IMR-90 (cell line): ENCODE results near the gene SIRPB1. TPM values are rescaled to one million over a fixed set of nuclear protein-coding genes. Genes with fewer than 3 reads are reported as not detected.

Source experiments
- ATAC-seq: fragments of 200-7000 bp; cut with Tn5 transposase; 2 replicates; pipeline ENCODE4 v1.9.1; 2020; ENCODE audit warnings: low read depth, mild to moderate bottlenecking, moderate library complexity
- BruUV-seq: library from RNA; stranded (reverse); fragments of 400-500 nt; replicated peaks from 2 replicates; lab custom pipeline; 2021; lab: Mats Ljungman, UMichigan
- CTCF ChIA-PET: fragments of 300-600 bp; formaldehyde crosslinking; extraction: SDS; loops from one replicate; lab custom pipeline; 2021; ENCODE audit warnings: antibody characterized with exemption; lab: Yijun Ruan, JAX
- POLR2A ChIA-PET: fragments of 300-600 bp; sonication (Branson Sonifier 250); formaldehyde crosslinking; loops from one replicate; lab custom pipeline; 2022; ENCODE audit warnings: antibody characterized with exemption; ENCODE audit not compliant: unreplicated experiment; lab: Charles Lee
- DNase-seq: peaks from one replicate; pipeline ENCODE4 v3.0.0; 2013
- H2AFZ ChIP-seq: replicated peaks from 2 replicates; pipeline ENCODE3; 2013; ENCODE audit warnings: low read length, mild to moderate bottlenecking; ENCODE audit not compliant: poor library complexity
- H2AK5ac ChIP-seq: 2 replicates; pipeline ENCODE4 v1.6.1; 2013; ENCODE audit warnings: low read depth, low read length, inconsistent platforms
- H2AK9ac ChIP-seq: replicated peaks from 2 replicates; pipeline ENCODE3; 2013; ENCODE audit warnings: mild to moderate bottlenecking, low read depth, low read length, moderate library complexity; ENCODE audit not compliant: poor library complexity
- H2BK120ac ChIP-seq: 2 replicates; pipeline ENCODE4 v1.6.1; 2013; ENCODE audit warnings: low read depth, low read length, inconsistent platforms
- H2BK15ac ChIP-seq: 3 replicates; pipeline ENCODE4 v1.6.1; 2013; ENCODE audit warnings: low read depth, low read length, inconsistent platforms
- H2BK20ac ChIP-seq: 2 replicates; pipeline ENCODE4 v1.6.1; 2013; ENCODE audit warnings: low read depth, mild to moderate bottlenecking, inconsistent platforms, low read length, moderate library complexity
- H2BK5ac ChIP-seq: 2 replicates; pipeline ENCODE4 v1.6.1; 2013; ENCODE audit warnings: mild to moderate bottlenecking, low read depth, low read length, inconsistent platforms; ENCODE audit not compliant: poor library complexity, severe bottlenecking
- H3K14ac ChIP-seq: replicated peaks from 2 replicates; pipeline ENCODE4 v1.6.1; 2013; ENCODE audit warnings: low read depth, low read length, inconsistent platforms
- H3K18ac ChIP-seq: 2 replicates; pipeline ENCODE4 v1.6.1; 2013; ENCODE audit warnings: low read depth, low read length, control low read depth
- H3K23ac ChIP-seq: 2 replicates; pipeline ENCODE4 v1.6.1; 2013; ENCODE audit warnings: low read depth, low read length, inconsistent platforms
- H3K27ac ChIP-seq: 2 replicates; pipeline ENCODE4 v1.5.1; 2013; ENCODE audit warnings: mild to moderate bottlenecking, control low read depth, low read length; ENCODE audit not compliant: insufficient read depth
- H3K27me3 ChIP-seq: 2 replicates; pipeline ENCODE4 v1.6.1; 2013; ENCODE audit warnings: low read length; ENCODE audit not compliant: control insufficient read depth, insufficient read depth
- H3K36me3 ChIP-seq: 2 replicates; pipeline ENCODE4 v1.6.1; 2013; ENCODE audit warnings: low read length, mixed read lengths; ENCODE audit not compliant: control insufficient read depth, insufficient read depth
- H3K4ac ChIP-seq: 2 replicates; pipeline ENCODE4 v1.6.1; 2013; ENCODE audit warnings: low read depth, low read length, inconsistent platforms
- H3K4me1 ChIP-seq: 2 replicates; pipeline ENCODE4 v1.6.1; 2013; ENCODE audit warnings: low read length, mixed read lengths; ENCODE audit not compliant: control insufficient read depth, insufficient read depth
- H3K4me2 ChIP-seq: 2 replicates; pipeline ENCODE4 v1.6.1; 2013; ENCODE audit warnings: low read depth, mild to moderate bottlenecking, control low read depth, low read length, moderate library complexity
- H3K4me3 ChIP-seq: 2 replicates; pipeline ENCODE4 v1.5.1; 2013; ENCODE audit warnings: low read depth, mild to moderate bottlenecking, control low read depth, low read length, moderate library complexity; ENCODE audit not compliant: insufficient read depth
- H3K56ac ChIP-seq: 2 replicates; pipeline ENCODE4 v1.6.1; 2013; ENCODE audit warnings: low read length, inconsistent platforms; ENCODE audit not compliant: insufficient read depth; ENCODE audit errors: extremely low read depth
- H3K79me1 ChIP-seq, 2 experiments: 2 replicates each; pipeline ENCODE4 v1.6.1; 2013; ENCODE audit warnings: low read length in 2 of 2, inconsistent platforms in 1 of 2, low read depth in 1 of 2
- H3K9ac ChIP-seq: 2 replicates; pipeline ENCODE4 v1.6.1; 2013; ENCODE audit warnings: low read depth, low read length, control low read depth
- H3K9me1 ChIP-seq: 2 replicates; pipeline ENCODE4 v1.6.1; 2013; ENCODE audit warnings: low read length, inconsistent platforms; ENCODE audit not compliant: insufficient read depth
- H3K9me3 ChIP-seq: 2 replicates; pipeline ENCODE4 v1.6.1; 2013; ENCODE audit warnings: low read length; ENCODE audit not compliant: control insufficient read depth, insufficient read depth
- H4K20me1 ChIP-seq: 2 replicates; pipeline ENCODE4 v1.6.1; 2013; ENCODE audit warnings: low read length, inconsistent platforms; ENCODE audit not compliant: insufficient read depth
- H4K5ac ChIP-seq: 2 replicates; pipeline ENCODE4 v1.6.1; 2013; ENCODE audit warnings: mild to moderate bottlenecking, low read depth, low read length, control low read depth
- H4K8ac ChIP-seq, 2 experiments: 2 replicates each; pipeline ENCODE4 v1.6.1; 2013; ENCODE audit warnings: low read depth in 2 of 2, low read length in 2 of 2, control low read depth in 1 of 2, inconsistent platforms in 1 of 2
- H4K91ac ChIP-seq: 2 replicates; pipeline ENCODE4 v1.6.1; 2013; ENCODE audit warnings: low read depth, low read length, inconsistent platforms; ENCODE audit not compliant: insufficient read depth
- BHLHE40 ChIP-seq: fragments of 150-350 bp; IDR thresholded peaks from 2 replicates; pipeline ENCODE4 v1.6.1; 2016; ENCODE audit warnings: mild to moderate bottlenecking, low read depth, low read length
- CEBPB ChIP-seq: IDR thresholded peaks from 2 replicates; pipeline ENCODE4 v1.6.1; 2012; ENCODE audit warnings: low read depth, low read length, improper control_type of control experiment
- CHD1 ChIP-seq: IDR thresholded peaks from 2 replicates; pipeline ENCODE4 v1.6.1; 2012; ENCODE audit warnings: low read depth, low read length, improper control_type of control experiment
- FOS ChIP-seq: fragments of 150-350 bp; IDR thresholded peaks from 2 replicates; pipeline ENCODE4 v1.6.1; 2016; ENCODE audit warnings: low read depth, low read length
- MAFK ChIP-seq: IDR thresholded peaks from 2 replicates; pipeline ENCODE4 v1.6.1; 2012; ENCODE audit warnings: low read depth, low read length, improper control_type of control experiment
- MAZ ChIP-seq: IDR thresholded peaks from 2 replicates; pipeline ENCODE4 v1.6.1; 2012; ENCODE audit warnings: low read depth, mild to moderate bottlenecking, low read length, improper control_type of control experiment, moderate library complexity, borderline replicate concordance
- MXI1 ChIP-seq: IDR thresholded peaks from 2 replicates; pipeline ENCODE4 v1.6.1; 2012; ENCODE audit warnings: low read depth, mild to moderate bottlenecking, low read length, moderate library complexity, borderline replicate concordance
- NFE2L2 ChIP-seq: fragments of 150-350 bp; IDR thresholded peaks from 2 replicates; pipeline ENCODE4 v1.6.1; 2016; ENCODE audit warnings: low read depth, mild to moderate bottlenecking, low read length
- POLR2A ChIP-seq: IDR thresholded peaks from 2 replicates; pipeline ENCODE4 v1.6.1; 2012; ENCODE audit warnings: mild to moderate bottlenecking, low read depth, low read length
- RAD21 ChIP-seq: IDR thresholded peaks from 2 replicates; pipeline ENCODE4 v1.6.1; 2012; ENCODE audit warnings: low read length, improper control_type of control experiment
- RCOR1 ChIP-seq: IDR thresholded peaks from 2 replicates; pipeline ENCODE4 v1.6.1; 2012; ENCODE audit warnings: mild to moderate bottlenecking, low read length, improper control_type of control experiment; ENCODE audit not compliant: insufficient replicate concordance
- RFX5 ChIP-seq: IDR thresholded peaks from 2 replicates; pipeline ENCODE4 v1.8.0; 2012; ENCODE audit warnings: low read depth, mild to moderate bottlenecking, low read length, moderate library complexity
- SMC3 ChIP-seq: fragments of 150-350 bp; IDR thresholded peaks from 2 replicates; pipeline ENCODE4 v1.6.1; 2016; ENCODE audit warnings: low read depth, mild to moderate bottlenecking, antibody characterized with exemption, low read length, moderate library complexity
- WGBS, 2 experiments: methylation state at CpG; one replicate each; pipeline versions ENCODE4 v1.1.5 to v1.1.7; 2013; ENCODE audit warnings: missing lambda C conversion rate in 2 of 2; ENCODE audit not compliant: insufficient read length in 1 of 2; ENCODE audit errors: extremely low coverage in 2 of 2; 5-methylcytosine and 5-hydroxymethylcytosine counted together
- dilution Hi-C: fragments of 300-500 bp; cut with HindIII; formaldehyde crosslinking; loops from one replicate; pipeline ENCODE4 v1.14.3; 2018; ENCODE audit warnings: low sequenced_read_pairs; ENCODE audit not compliant: unreplicated experiment
- in situ Hi-C: fragments of 300-500 bp; cut with MboI; formaldehyde crosslinking; loops from 3 replicates; pipeline ENCODE4 v1.14.3; 2019; ENCODE audit warnings: low sequenced_read_pairs, inconsistent platforms, mixed read lengths
- intact Hi-C: fragments of 100-400 bp; cut with micrococcal nuclease; formaldehyde crosslinking; loops from 2 replicates; pipeline ENCODE4 v1.10.0; 2022
- polyA plus RNA-seq, 3 experiments: library from polyadenylated mRNA; depleted of rRNA; stranded (reverse); fragments of >200 nt; gene quantifications; 2 replicates each; pipeline ENCODE4 v1.2.3, GENCODE V29; 2012; ENCODE audit warnings: low replicate concordance in 1 of 3
- total RNA-seq: library from RNA; depleted of rRNA; stranded (reverse); fragments of >200 nt; gene quantifications from 2 replicates; pipeline ENCODE4 v1.2.3, GENCODE V29; 2012
- TF ChIP-seq, protein P1 (sequence below): fragments of 150-350 bp; IDR thresholded peaks from 2 replicates; pipeline ENCODE4 v1.6.1; 2016; ENCODE audit warnings: low read depth, mild to moderate bottlenecking, low read length, moderate library complexity, borderline replicate concordance
- TF ChIP-seq, protein P2 (sequence below): fragments of 150-350 bp; IDR thresholded peaks from 2 replicates; pipeline ENCODE4 v1.6.1; 2017; ENCODE audit warnings: mild to moderate bottlenecking, antibody characterized with exemption, low read length, low read depth

The SIRPB1 gene
- total and polyA plus RNA-seq, 2 of the 4 experiments (the other 2 are of a cell fraction): 0.90 to 1.6 TPM

DNA sequence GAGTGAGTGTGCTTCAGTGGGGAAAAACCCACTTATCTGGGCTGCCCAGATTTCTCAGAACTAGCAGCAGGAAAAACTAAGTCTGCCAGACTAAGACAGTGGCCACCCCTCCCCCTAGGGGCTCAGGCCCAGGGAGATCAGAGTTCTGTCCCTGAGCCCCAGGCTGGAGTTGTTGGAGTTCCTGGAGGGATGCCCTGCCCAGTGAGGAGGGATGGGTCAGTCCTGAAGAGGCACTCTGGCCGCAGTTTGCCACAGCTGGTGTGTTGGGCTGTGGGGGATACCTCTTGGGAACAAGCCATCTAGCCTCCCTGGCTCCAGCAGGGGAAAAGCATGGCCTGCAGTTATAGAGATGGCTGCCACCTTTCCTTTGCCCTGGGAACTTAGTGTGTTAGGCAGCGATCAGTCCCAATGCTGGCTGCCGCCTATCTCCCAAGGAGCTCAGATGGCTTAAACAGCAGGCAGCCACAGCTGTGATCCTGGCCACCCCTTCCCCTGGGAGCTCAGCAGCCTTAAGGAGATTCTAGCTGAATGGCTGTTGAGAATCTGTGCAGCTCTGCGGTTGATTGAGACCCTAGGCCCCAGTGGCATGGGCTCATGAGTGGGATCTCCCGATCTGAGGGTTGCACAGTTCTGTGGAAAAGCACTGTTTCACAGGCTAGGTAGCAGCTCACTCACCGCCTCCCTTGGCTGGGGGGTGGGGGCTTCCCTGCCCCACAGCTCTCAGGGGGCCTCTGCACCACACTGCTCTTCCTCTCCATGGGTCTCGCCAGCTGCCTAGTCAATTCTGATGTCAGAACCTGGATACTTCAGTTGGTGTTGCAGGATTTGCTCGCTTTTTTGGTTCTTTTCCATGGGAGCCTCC lies 24.5 kb upstream of the SIRPB1 start:
- H3K9me3 ChIP-seq: no peaks in the 10 kb centered on the region
- no peaks in the 10 kb centered on the region for H3K4me1 ChIP-seq
- H2AFZ ChIP-seq: no peak overlapping the region
- no peak overlapping the region for H2BK120ac ChIP-seq
- no peak overlapping the region for H3K27ac ChIP-seq
- ATAC-seq: no peak
- H4K91ac ChIP-seq: no peak overlapping the region
- no peak overlapping the region for H3K4me2 ChIP-seq
- no peak overlapping the region for H2BK20ac ChIP-seq
- no peaks in the 10 kb centered on the region for H3K9me1 ChIP-seq
- H3K4ac ChIP-seq: no peak overlapping the region
- no peak overlapping the region for H2AK5ac ChIP-seq
- no peak overlapping the region for H2AK9ac ChIP-seq
- H3K18ac ChIP-seq: no peak overlapping the region
- intact Hi-C loops: no loop called here
- no peak overlapping the region for H3K23ac ChIP-seq
- no peak overlapping the region for H4K8ac ChIP-seq
- no peak overlapping the region for H2BK5ac ChIP-seq
- no peaks in the 10 kb centered on the region for H3K79me1 ChIP-seq
- BruUV-seq: no TSS peak
- no peak overlapping the region for H3K14ac ChIP-seq
- WGBS, 2 experiments: 100% methylated on average over 1 of the region's 8 CpGs; no CpG with 5 or more reads in 1 of the 2 experiments
- H3K36me3 ChIP-seq: no peaks in the 10 kb centered on the region
- H4K5ac ChIP-seq: no peak overlapping the region
- no peak overlapping the region for H2BK15ac ChIP-seq
- H4K20me1 ChIP-seq: no peaks in the 10 kb centered on the region
- in situ Hi-C loops: no loop called here
- no peaks in the 10 kb centered on the region for H3K27me3 ChIP-seq
- ChIA-PET POLR2A (no interaction called here), CTCF (no interaction called here)
- dilution Hi-C loops: no loop called here
- no peak overlapping the region for H3K9ac ChIP-seq
- no peak overlapping the region for H3K4me3 ChIP-seq
- H3K56ac ChIP-seq: no peak overlapping the region
- DNase-seq: no peak
- TF ChIP-seq BHLHE40 (no peak), NFE2L2 (no peak), CEBPB (no peak), CHD1 (no peak), RFX5 (no peak), MXI1 (no peak), RCOR1 (no peak), POLR2A (no peak), MAZ (no peak), FOS (no peak), RAD21 (no peak), MAFK (no peak), SMC3 (no peak)
- TF ChIP-seq, protein P1, sequence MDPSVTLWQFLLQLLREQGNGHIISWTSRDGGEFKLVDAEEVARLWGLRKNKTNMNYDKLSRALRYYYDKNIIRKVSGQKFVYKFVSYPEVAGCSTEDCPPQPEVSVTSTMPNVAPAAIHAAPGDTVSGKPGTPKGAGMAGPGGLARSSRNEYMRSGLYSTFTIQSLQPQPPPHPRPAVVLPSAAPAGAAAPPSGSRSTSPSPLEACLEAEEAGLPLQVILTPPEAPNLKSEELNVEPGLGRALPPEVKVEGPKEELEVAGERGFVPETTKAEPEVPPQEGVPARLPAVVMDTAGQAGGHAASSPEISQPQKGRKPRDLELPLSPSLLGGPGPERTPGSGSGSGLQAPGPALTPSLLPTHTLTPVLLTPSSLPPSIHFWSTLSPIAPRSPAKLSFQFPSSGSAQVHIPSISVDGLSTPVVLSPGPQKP: no peak
- TF ChIP-seq, protein P2, sequence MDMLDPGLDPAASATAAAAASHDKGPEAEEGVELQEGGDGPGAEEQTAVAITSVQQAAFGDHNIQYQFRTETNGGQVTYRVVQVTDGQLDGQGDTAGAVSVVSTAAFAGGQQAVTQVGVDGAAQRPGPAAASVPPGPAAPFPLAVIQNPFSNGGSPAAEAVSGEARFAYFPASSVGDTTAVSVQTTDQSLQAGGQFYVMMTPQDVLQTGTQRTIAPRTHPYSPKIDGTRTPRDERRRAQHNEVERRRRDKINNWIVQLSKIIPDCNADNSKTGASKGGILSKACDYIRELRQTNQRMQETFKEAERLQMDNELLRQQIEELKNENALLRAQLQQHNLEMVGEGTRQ: no peak
